Central memory CD8-positive, alpha-beta T cell (primary cell): ENCODE results near the gene AK5.
"Not testable (repeated sequence)": the region's sequence is repeated elsewhere in the genome, so short reads cannot be mapped to it uniquely, and the experiment has no call there.

ENCODE experiments used
- ATAC-seq: fragments of 150-1000 bp; cut with Tn5 transposase; replicated peaks from 2 replicates; pipeline ENCODE4 v1.10.0; 2022; ENCODE audit warnings: mild to moderate bottlenecking, moderate FRiP score, moderate number of reproducible peaks; ENCODE audit not compliant: poor library complexity, severe bottlenecking; ENCODE audit errors: extremely low read depth
- DNase-seq, 2 donors: peaks; one replicate each; pipeline ENCODE4 v3.0.0; 2021; ENCODE audit warnings: low spot score in 2 of 2
- H3K27ac Mint-ChIP-seq: one replicate; pipeline ENCODE4 v1.8.0; 2022; ENCODE audit warnings: low read depth, mild to moderate bottlenecking, moderate library complexity, mixed read lengths
- H3K27me3 Mint-ChIP-seq: one replicate; pipeline ENCODE4 v1.8.0; 2022; ENCODE audit warnings: mixed read lengths
- H3K36me3 Mint-ChIP-seq: one replicate; pipeline ENCODE4 v1.8.0; 2022; ENCODE audit warnings: mild to moderate bottlenecking, moderate library complexity, mixed read lengths; ENCODE audit not compliant: insufficient read depth
- H3K4me1 Mint-ChIP-seq: one replicate; pipeline ENCODE4 v1.8.0; 2022; ENCODE audit warnings: mixed read lengths
- H3K4me3 Mint-ChIP-seq: one replicate; pipeline ENCODE4 v1.8.0; 2022; ENCODE audit warnings: mild to moderate bottlenecking, moderate library complexity, mixed read lengths
- H3K9me3 Mint-ChIP-seq: one replicate; pipeline ENCODE4 v1.8.0; 2022; ENCODE audit warnings: mixed read lengths

Gene AK5

DNA sequence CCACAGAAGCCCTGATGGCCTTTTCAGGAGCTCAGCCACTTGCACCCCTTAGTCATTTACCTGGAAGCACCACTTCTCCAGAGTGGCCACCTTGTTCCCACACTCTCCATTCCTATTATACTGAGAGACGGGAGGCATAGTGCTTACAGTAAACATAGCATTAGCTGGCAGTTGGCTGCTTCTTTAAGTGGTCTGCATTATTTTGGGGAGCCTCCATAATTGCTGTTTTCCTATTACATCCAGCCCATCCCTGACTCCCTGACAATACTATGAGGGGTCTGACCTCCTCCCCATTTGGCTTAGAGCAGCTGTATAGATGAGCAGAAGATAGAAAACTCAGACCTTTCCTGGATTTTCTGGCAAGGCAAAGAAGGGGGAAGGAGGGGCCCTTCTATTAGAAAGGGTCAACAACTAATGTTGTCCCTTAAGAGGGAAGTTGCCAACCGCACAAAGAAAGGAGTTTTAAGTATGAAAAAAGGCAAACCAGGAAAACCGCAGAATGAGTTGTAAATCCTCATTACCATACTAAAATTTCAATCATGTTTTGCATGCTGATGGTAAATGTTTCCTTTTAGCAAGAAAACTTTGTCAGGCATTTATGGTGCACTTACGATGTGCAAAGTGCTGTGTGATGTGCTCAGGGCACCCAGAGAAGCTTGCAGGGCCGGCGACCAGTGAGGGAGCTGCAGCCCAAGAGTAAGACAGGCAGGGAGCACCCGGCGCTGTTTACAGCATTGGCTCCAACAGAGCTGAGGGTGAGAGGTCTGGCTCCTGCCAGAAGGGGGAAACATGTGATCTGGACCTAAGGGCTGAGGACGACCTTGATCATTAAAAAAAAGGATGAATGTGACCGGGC lies 233.3 kb downstream of the AK5 start:
- no peaks in the 10 kb centered on the region for H3K9me3 Mint-ChIP-seq
- no peak overlapping the region for H3K4me3 Mint-ChIP-seq

GRCh38 chr1:77516106-77516505 lies 234.3 kb downstream of the AK5 start:
- H3K4me3 Mint-ChIP-seq = no peak overlapping the region
- H3K27me3 Mint-ChIP-seq = no peaks in the 10 kb centered on the region
- ATAC-seq = no peak
- H3K4me1 Mint-ChIP-seq = no peaks in the 10 kb centered on the region
- no peak for DNase-seq
- no peak overlapping the region for H3K27ac Mint-ChIP-seq
- peaks cover 5% of the 10 kb centered on the region for H3K9me3 Mint-ChIP-seq
- no peaks in the 10 kb centered on the region for H3K36me3 Mint-ChIP-seq

More for the DNA sequence above, 233.3 kb downstream of the AK5 start:
- Mint-ChIP-seq H3K27ac (no peak overlapping the region), H3K4me1 (no peaks in the 10 kb centered on the region), H3K36me3 (no peaks in the 10 kb centered on the region), H3K27me3 (no peaks in the 10 kb centered on the region)
- DNase-seq (no peak), ATAC-seq (no peak)

DNA sequence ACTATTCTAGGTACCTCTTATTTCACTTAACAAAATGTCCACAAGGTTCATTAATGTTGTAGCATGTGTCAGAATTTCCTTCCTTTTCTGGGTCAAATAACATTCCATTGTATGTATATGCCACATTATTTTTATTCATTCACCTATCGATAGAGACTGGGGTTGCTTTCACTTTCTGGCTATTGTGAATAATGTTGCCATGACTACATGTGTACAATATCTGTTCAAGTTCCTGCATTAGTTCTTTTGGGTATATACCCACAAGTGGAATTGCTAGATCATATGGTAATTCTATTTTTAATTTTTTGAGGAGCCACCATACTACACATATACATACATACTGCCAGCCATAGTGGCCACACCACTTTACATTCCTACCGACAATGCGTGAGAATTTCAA lies 242.2 kb downstream of the AK5 start:
- ATAC-seq (no peak), DNase-seq (no peak)
- no peaks in the 10 kb centered on the region for H3K4me1 Mint-ChIP-seq
- no peaks in the 10 kb centered on the region for H3K36me3 Mint-ChIP-seq
- no peak overlapping the region for H3K27ac Mint-ChIP-seq
- H3K4me3 Mint-ChIP-seq = no peak overlapping the region
- no peaks in the 10 kb centered on the region for H3K27me3 Mint-ChIP-seq
- peaks cover 10% of the 10 kb centered on the region for H3K9me3 Mint-ChIP-seq

- not testable (repeated sequence) for H3K27me3 Mint-ChIP-seq, ATAC-seq, H3K9me3 Mint-ChIP-seq, H3K36me3 Mint-ChIP-seq, DNase-seq, H3K4me1 Mint-ChIP-seq, H3K4me3 Mint-ChIP-seq, H3K27ac Mint-ChIP-seq
Measured at GRCh38 chr1:77531149-77531548, 249.3 kb downstream of the AK5 start.

GRCh38 chr1:77531596-77532280 lies 249.9 kb downstream of the AK5 start:
- not testable (repeated sequence) for H3K27me3 Mint-ChIP-seq, H3K27ac Mint-ChIP-seq, DNase-seq, H3K4me3 Mint-ChIP-seq, H3K4me1 Mint-ChIP-seq, ATAC-seq, H3K9me3 Mint-ChIP-seq, H3K36me3 Mint-ChIP-seq

- H3K4me3 Mint-ChIP-seq = no peak overlapping the region
- ATAC-seq = no peak
- H3K4me1 Mint-ChIP-seq = peaks cover 7% of the 10 kb centered on the region
- no peak for DNase-seq
- no peaks in the 10 kb centered on the region for H3K36me3 Mint-ChIP-seq
- no peak overlapping the region for H3K27ac Mint-ChIP-seq
- no peaks in the 10 kb centered on the region for H3K27me3 Mint-ChIP-seq
- no peaks in the 10 kb centered on the region for H3K9me3 Mint-ChIP-seq
Measured at GRCh38 chr1:77532641-77533040, 250.8 kb downstream of the AK5 start.

DNA sequence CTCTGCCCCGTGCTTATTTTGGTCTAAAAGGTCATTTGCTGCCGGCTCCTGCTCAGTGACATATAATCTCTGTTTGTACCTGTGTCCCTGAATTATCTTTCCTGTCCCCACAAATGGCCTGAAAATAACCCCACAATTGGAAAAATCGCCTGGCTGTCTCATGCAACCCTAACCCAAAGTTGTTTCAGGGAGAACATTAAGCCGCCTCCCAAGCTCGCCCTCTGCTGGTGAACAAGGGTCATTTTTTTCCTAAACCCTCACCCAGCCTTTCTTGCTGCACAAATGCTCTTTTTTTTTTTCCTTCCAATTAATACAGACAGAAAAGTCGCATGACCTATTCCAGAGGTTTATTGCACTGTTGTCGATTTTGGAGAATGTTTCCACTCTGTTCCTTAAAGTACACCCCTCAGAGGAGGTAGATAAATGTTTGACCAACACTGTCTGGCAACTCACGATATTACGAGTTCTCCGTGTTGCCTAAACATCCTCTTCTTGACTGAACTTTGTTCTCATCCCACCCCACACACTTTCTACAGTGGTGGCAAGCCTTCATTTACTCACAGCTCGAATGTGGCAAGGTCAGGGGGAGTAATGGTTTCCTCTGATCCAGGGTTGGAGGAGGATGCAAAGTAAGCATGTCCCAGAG lies 252.0 kb downstream of the AK5 start:
- peak; percentile 23 to 37 for DNase-seq
- Mint-ChIP-seq H3K36me3 (no peaks in the 10 kb centered on the region), H3K27ac (no peak overlapping the region), H3K9me3 (no peaks in the 10 kb centered on the region), H3K4me3 (no peak overlapping the region), H3K4me1 (peaks cover 7% of the 10 kb centered on the region), H3K27me3 (no peaks in the 10 kb centered on the region)
- ATAC-seq = peak; percentile 28

GRCh38 chr1:77534456-77534855 lies 252.6 kb downstream of the AK5 start:
- Mint-ChIP-seq H3K36me3 (no peaks in the 10 kb centered on the region), H3K4me1 (peaks cover 7% of the 10 kb centered on the region), H3K27me3 (no peaks in the 10 kb centered on the region), H3K4me3 (no peak overlapping the region), H3K27ac (no peak overlapping the region), H3K9me3 (no peaks in the 10 kb centered on the region)
- DNase-seq (no peak), ATAC-seq (no peak)

GRCh38 chr1:77536813-77537212 lies 255.0 kb downstream of the AK5 start:
- ATAC-seq = no peak

DNA sequence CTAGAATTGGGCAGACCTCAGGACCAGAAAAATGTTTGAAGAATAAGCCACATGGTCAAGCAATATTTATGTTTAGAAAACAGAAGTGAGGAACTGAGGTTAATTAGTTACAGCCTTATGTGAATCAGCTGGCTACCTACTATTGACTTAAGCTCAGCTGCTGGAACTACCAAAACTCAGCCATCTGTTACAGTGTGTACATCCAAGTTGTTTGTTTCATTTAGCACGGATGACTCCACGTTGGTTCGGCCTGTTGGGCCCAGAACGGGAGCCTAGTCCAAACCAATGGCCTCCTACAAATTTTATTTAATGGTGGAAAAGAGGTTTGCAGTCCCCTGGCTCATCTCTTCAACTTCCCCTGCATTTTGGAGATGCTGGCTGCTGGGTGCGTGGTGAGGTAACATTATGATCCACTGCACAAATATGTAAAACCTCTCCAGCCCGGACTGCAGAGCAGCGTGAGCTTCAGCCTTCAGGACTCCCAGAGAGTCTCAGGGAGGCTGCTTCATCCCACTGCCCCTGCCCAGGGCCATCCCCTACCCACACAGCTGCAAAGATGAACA lies 257.2 kb downstream of the AK5 start:
- H3K36me3 Mint-ChIP-seq = peaks cover 2% of the 10 kb centered on the region
- H3K27me3 Mint-ChIP-seq = no peaks in the 10 kb centered on the region

More at GRCh38 chr1:77536813-77537212, 255.0 kb downstream of the AK5 start:
- Mint-ChIP-seq H3K9me3 (no peaks in the 10 kb centered on the region), H3K4me3 (no peak overlapping the region), H3K4me1 (peaks cover 7% of the 10 kb centered on the region), H3K36me3 (no peaks in the 10 kb centered on the region), H3K27ac (no peak overlapping the region), H3K27me3 (no peaks in the 10 kb centered on the region)
- DNase-seq = no peak

GRCh38 chr1:77539519-77540142 lies 257.8 kb downstream of the AK5 start:
- DNase-seq (no peak), ATAC-seq (no peak)
- H3K9me3 Mint-ChIP-seq = no peaks in the 10 kb centered on the region
- H3K27me3 Mint-ChIP-seq = no peaks in the 10 kb centered on the region
- H3K36me3 Mint-ChIP-seq = peaks cover 2% of the 10 kb centered on the region
- H3K27ac Mint-ChIP-seq = no peak overlapping the region
- no peak overlapping the region for H3K4me3 Mint-ChIP-seq
- H3K4me1 Mint-ChIP-seq = no peaks in the 10 kb centered on the region

More for the DNA sequence above, 257.2 kb downstream of the AK5 start:
- Mint-ChIP-seq H3K4me3 (no peak overlapping the region), H3K27ac (no peak overlapping the region), H3K4me1 (no peaks in the 10 kb centered on the region), H3K9me3 (no peaks in the 10 kb centered on the region)
- ATAC-seq (no peak), DNase-seq (no peak)

DNA sequence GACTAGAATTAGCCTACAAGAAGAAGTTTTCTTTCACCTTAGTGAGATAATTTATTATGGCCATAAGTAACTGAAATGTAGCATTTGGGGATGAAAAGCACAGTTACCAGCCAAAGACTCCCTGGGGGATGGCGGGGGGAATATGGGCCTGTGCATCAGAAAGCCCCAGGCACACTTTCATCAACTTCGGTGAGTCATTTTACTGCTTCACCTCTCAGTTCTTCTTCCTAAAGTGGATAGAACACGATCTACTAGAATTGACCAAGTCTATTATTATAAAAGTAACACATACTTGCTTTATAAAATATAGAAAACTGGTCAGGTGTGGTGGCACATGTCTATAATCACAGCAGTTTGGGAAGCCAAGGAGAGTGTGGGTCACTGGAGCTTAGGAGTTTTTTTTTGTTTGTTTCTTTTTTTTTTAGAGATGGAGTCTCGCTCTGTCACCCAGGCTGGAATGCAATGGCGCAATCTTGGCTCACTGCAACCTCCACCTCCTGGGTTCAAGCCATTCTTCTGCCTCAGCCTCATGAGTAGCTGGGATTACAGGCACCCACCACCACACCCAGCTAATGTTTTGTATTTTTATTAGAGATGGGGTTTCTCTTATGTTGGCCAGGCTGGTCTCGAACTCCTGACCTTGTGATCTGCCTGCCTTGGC lies 258.8 kb downstream of the AK5 start:
- Mint-ChIP-seq H3K27ac (no peak overlapping the region), H3K27me3 (no peaks in the 10 kb centered on the region), H3K4me1 (no peaks in the 10 kb centered on the region), H3K36me3 (peaks cover 2% of the 10 kb centered on the region), H3K4me3 (no peak overlapping the region), H3K9me3 (no peaks in the 10 kb centered on the region)
- ATAC-seq (no peak), DNase-seq (no peak)
